ENCODE data around the gene TSPAN11. TPM values are rescaled to one million over a fixed set of nuclear protein-coding genes. Genes with fewer than 3 reads are reported as not detected.
"Not testable (repeated sequence)": the region's sequence is repeated elsewhere in the genome, so short reads cannot be mapped to it uniquely, and the experiment has no call there.

Gene TSPAN11
- total and polyA plus RNA-seq, 4 donors = 9.3 to 48.6 (median 28.4) TPM

GRCh38 chr12:30887226-30887625, 39.3 kb upstream of the TSPAN11 start:
- no peak for DNase-seq (ENCODE audit: low read depth in 4 of 6, low spot score in 6 of 6)
- Histone ChIP-seq H3K36me3 (ENCODE audit: control insufficient read depth, insufficient read depth, low read length) (no peaks in the 10 kb centered on the region), H3K4me3 (ENCODE audit: low read depth, low read length) (no peak overlapping the region), H3K27ac (ENCODE audit: low read depth, low read length) (no peak overlapping the region), H3K9me3 (ENCODE audit: control insufficient read depth, insufficient read depth, low read length) (no peaks in the 10 kb centered on the region), H3K27me3 (ENCODE audit: control insufficient read depth, insufficient read depth, low read length) (no peaks in the 10 kb centered on the region), H3K4me1 (ENCODE audit: control insufficient read depth, insufficient read depth, low read length) (no peaks in the 10 kb centered on the region)

- Histone ChIP-seq H3K4me3 (ENCODE audit: low read depth, low read length) (no peak overlapping the region), H3K36me3 (ENCODE audit: control insufficient read depth, insufficient read depth, low read length) (no peaks in the 10 kb centered on the region)
- no peak for DNase-seq (ENCODE audit: low read depth in 4 of 6, low spot score in 6 of 6)
These were observed 38.3 kb upstream of the TSPAN11 start for GRCh38 chr12:30888241-30888640.

GRCh38 chr12:30894531-30894930, 32.0 kb upstream of the TSPAN11 start:
- 67% methylated on average over 4 of the region's 9 CpGs for WGBS (ENCODE audit: insufficient coverage)
- not testable (repeated sequence) for DNase-seq (ENCODE audit: low read depth in 4 of 6, low spot score in 6 of 6); H3K9me3 ChIP-seq (ENCODE audit: control insufficient read depth, insufficient read depth, low read length); H3K27ac ChIP-seq (ENCODE audit: low read depth, low read length); H3K4me3 ChIP-seq (ENCODE audit: low read depth, low read length); H3K27me3 ChIP-seq (ENCODE audit: control insufficient read depth, insufficient read depth, low read length); H3K36me3 ChIP-seq (ENCODE audit: control insufficient read depth, insufficient read depth, low read length); H3K4me1 ChIP-seq (ENCODE audit: control insufficient read depth, insufficient read depth, low read length)

More at GRCh38 chr12:30888241-30888640, 38.3 kb upstream of the TSPAN11 start:
- H3K27me3 ChIP-seq (ENCODE audit: control insufficient read depth, insufficient read depth, low read length) = no peaks in the 10 kb centered on the region
- H3K27ac ChIP-seq (ENCODE audit: low read depth, low read length) = no peak overlapping the region
- no peaks in the 10 kb centered on the region for H3K9me3 ChIP-seq (ENCODE audit: control insufficient read depth, insufficient read depth, low read length)
- no peaks in the 10 kb centered on the region for H3K4me1 ChIP-seq (ENCODE audit: control insufficient read depth, insufficient read depth, low read length)

DNA sequence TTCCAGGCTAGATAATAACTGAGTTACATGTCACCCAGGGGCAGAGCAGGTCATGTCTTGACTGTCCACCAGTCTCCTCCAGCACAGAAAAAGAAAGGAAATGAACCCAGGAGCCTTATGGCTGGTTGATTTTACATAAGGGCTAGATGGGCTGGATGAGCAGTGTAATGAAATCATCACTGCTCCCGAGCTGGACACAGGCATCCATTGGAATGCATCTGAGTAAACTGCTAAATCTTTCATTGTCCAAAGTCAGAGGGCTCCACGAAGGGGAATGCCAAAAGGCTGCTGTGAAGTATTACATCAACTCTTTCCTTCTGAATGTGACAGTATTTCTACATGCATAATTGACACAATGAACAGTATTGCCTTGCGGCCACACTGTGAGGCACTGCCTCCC, 30.1 kb upstream of the TSPAN11 start:
- H3K4me1 ChIP-seq (ENCODE audit: control insufficient read depth, insufficient read depth, low read length) = no peaks in the 10 kb centered on the region
- H3K27ac ChIP-seq (ENCODE audit: low read depth, low read length) = no peak overlapping the region
- H3K36me3 ChIP-seq (ENCODE audit: control insufficient read depth, insufficient read depth, low read length) = no peaks in the 10 kb centered on the region
- WGBS (ENCODE audit: insufficient coverage) = 23% methylated on average over 3 of the region's 3 CpGs
- DNase-seq (ENCODE audit: low read depth in 4 of 6, low spot score in 6 of 6) = peak in 1 of 6 donors; percentile 24
- no peaks in the 10 kb centered on the region for H3K9me3 ChIP-seq (ENCODE audit: control insufficient read depth, insufficient read depth, low read length)
- no peaks in the 10 kb centered on the region for H3K27me3 ChIP-seq (ENCODE audit: control insufficient read depth, insufficient read depth, low read length)
- H3K4me3 ChIP-seq (ENCODE audit: low read depth, low read length) = no peak overlapping the region

DNA sequence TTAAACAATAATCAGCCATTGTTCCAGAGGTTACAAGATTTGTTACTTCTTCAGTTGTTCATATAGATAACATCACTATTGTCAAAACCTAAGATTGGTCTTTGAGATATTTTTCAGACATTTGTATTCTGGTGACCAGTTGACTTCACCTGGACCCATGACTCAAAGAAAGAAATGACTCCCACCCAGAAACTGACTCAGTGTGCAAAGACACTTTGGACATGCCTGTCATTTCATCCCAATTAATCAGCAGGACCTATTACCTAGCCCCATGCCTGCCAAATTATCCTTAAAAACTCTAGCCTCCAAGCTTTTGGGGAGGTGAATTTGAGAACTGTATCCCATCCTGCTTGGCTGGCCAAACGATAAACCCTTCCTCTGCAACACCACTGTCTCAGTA, 27.7 kb upstream of the TSPAN11 start:
- Histone ChIP-seq H3K27ac (ENCODE audit: low read depth, low read length) (no peak overlapping the region), H3K36me3 (ENCODE audit: control insufficient read depth, insufficient read depth, low read length) (no peaks in the 10 kb centered on the region)
- 80% methylated on average over 1 of the region's 1 CpG for WGBS (ENCODE audit: insufficient coverage)

GRCh38 chr12:30900351-30900750, 26.2 kb upstream of the TSPAN11 start:
- Histone ChIP-seq H3K27me3 (ENCODE audit: control insufficient read depth, insufficient read depth, low read length) (no peaks in the 10 kb centered on the region), H3K4me1 (ENCODE audit: control insufficient read depth, insufficient read depth, low read length) (no peaks in the 10 kb centered on the region), H3K4me3 (ENCODE audit: low read depth, low read length) (no peak overlapping the region), H3K27ac (ENCODE audit: low read depth, low read length) (no peak overlapping the region), H3K36me3 (ENCODE audit: control insufficient read depth, insufficient read depth, low read length) (no peaks in the 10 kb centered on the region), H3K9me3 (ENCODE audit: control insufficient read depth, insufficient read depth, low read length) (no peaks in the 10 kb centered on the region)
- no peak for DNase-seq (ENCODE audit: low read depth in 4 of 6, low spot score in 6 of 6)
- no CpG with 5 or more reads among the region's 1 CpG for WGBS (ENCODE audit: insufficient coverage)

More for the DNA sequence above, 27.7 kb upstream of the TSPAN11 start:
- H3K4me3 ChIP-seq (ENCODE audit: low read depth, low read length) = no peak overlapping the region
- no peaks in the 10 kb centered on the region for H3K27me3 ChIP-seq (ENCODE audit: control insufficient read depth, insufficient read depth, low read length)
- DNase-seq (ENCODE audit: low read depth in 4 of 6, low spot score in 6 of 6) = no peak
- H3K4me1 ChIP-seq (ENCODE audit: control insufficient read depth, insufficient read depth, low read length) = no peaks in the 10 kb centered on the region
- no peaks in the 10 kb centered on the region for H3K9me3 ChIP-seq (ENCODE audit: control insufficient read depth, insufficient read depth, low read length)

- Histone ChIP-seq H3K4me1 (ENCODE audit: control insufficient read depth, insufficient read depth, low read length) (peaks cover 3% of the 10 kb centered on the region), H3K4me3 (ENCODE audit: low read depth, low read length) (no peak overlapping the region), H3K36me3 (ENCODE audit: control insufficient read depth, insufficient read depth, low read length) (no peaks in the 10 kb centered on the region), H3K9me3 (ENCODE audit: control insufficient read depth, insufficient read depth, low read length) (no peaks in the 10 kb centered on the region), H3K27me3 (ENCODE audit: control insufficient read depth, insufficient read depth, low read length) (no peaks in the 10 kb centered on the region), H3K27ac (ENCODE audit: low read depth, low read length) (no peak overlapping the region)
- DNase-seq (ENCODE audit: low read depth in 4 of 6, low spot score in 6 of 6) = no peak
- 67% methylated on average over 1 of the region's 3 CpGs for WGBS (ENCODE audit: insufficient coverage)
These were observed 24.5 kb upstream of the TSPAN11 start for GRCh38 chr12:30902001-30902400.

DNA sequence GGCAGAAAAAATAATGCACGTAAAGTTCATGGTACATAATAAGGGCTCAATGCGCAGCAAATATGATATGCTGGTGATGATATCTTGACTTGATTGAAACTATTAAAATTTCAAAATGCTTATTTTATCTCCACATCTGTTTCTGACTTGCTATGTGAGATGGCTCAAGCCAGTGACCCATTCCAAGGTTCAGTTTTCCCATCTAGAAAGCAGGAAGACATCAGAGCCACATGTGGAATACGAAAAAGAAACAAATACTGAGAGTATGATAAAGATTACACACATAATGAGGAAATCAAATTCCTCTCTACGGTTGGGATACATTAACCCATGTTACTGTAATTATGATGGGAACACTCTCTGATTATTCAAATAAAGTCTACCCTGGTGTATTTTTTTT, 24.0 kb upstream of the TSPAN11 start:
- Histone ChIP-seq H3K36me3 (ENCODE audit: control insufficient read depth, insufficient read depth, low read length) (no peaks in the 10 kb centered on the region), H3K27ac (ENCODE audit: low read depth, low read length) (no peak overlapping the region), H3K27me3 (ENCODE audit: control insufficient read depth, insufficient read depth, low read length) (no peaks in the 10 kb centered on the region), H3K4me3 (ENCODE audit: low read depth, low read length) (no peak overlapping the region), H3K4me1 (ENCODE audit: control insufficient read depth, insufficient read depth, low read length) (peaks cover 3% of the 10 kb centered on the region), H3K9me3 (ENCODE audit: control insufficient read depth, insufficient read depth, low read length) (no peaks in the 10 kb centered on the region)
- DNase-seq (ENCODE audit: low read depth in 4 of 6, low spot score in 6 of 6) = no peak
- WGBS (ENCODE audit: insufficient coverage) = no CpG with 5 or more reads among the region's 4 CpGs

- H3K9me3 ChIP-seq (ENCODE audit: control insufficient read depth, insufficient read depth, low read length) = no peaks in the 10 kb centered on the region
- H3K4me1 ChIP-seq (ENCODE audit: control insufficient read depth, insufficient read depth, low read length) = peaks cover 3% of the 10 kb centered on the region
- no peaks in the 10 kb centered on the region for H3K36me3 ChIP-seq (ENCODE audit: control insufficient read depth, insufficient read depth, low read length)
- H3K4me3 ChIP-seq (ENCODE audit: low read depth, low read length) = no peak overlapping the region
- WGBS (ENCODE audit: insufficient coverage) = 30% methylated on average over 4 of the region's 6 CpGs
- peak in 2 of 6 donors; percentile 31 to 57 for DNase-seq (ENCODE audit: low read depth in 4 of 6, low spot score in 6 of 6)
- no peak overlapping the region for H3K27ac ChIP-seq (ENCODE audit: low read depth, low read length)
- H3K27me3 ChIP-seq (ENCODE audit: control insufficient read depth, insufficient read depth, low read length) = no peaks in the 10 kb centered on the region
These were observed 21.0 kb upstream of the TSPAN11 start for GRCh38 chr12:30905463-30906009.

DNA sequence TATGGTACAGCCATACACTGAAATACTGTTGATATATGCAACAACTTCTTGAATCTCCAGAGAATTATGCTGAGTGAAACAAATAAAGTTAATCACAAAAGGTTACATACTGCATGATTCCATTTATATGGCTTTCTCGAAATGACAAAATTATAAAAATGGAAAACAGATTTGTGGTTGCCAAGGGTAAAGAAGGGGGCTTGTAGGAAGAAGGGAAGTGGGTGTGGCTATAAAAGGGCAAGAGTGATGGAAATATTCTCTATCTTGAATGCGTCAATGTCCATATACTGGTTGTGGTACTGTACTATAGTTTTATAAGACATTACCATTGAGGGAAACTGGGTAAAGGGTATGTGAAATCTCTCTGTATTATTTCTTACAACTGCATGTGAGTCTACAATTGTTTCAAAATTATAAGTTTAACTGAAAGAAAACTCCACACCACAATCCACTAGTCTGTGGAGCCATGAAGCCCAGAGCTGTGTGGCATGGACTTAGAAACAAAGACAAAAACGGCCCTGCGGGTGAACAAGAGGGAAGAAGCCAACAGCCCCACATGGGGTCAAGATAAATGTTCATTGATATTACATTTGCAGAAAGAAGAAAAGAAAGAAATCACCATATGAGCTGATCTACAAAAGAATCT, 18.3 kb upstream of the TSPAN11 start:
- WGBS (ENCODE audit: insufficient coverage) = 100% methylated on average over 1 of the region's 4 CpGs

More for the DNA sequence above, 18.3 kb upstream of the TSPAN11 start:
- Histone ChIP-seq H3K27me3 (ENCODE audit: control insufficient read depth, insufficient read depth, low read length) (no peaks in the 10 kb centered on the region), H3K4me3 (ENCODE audit: low read depth, low read length) (no peak overlapping the region), H3K36me3 (ENCODE audit: control insufficient read depth, insufficient read depth, low read length) (no peaks in the 10 kb centered on the region), H3K27ac (ENCODE audit: low read depth, low read length) (peak overlapping the region; percentile 50), H3K4me1 (ENCODE audit: control insufficient read depth, insufficient read depth, low read length) (peaks cover 12% of the 10 kb centered on the region), H3K9me3 (ENCODE audit: control insufficient read depth, insufficient read depth, low read length) (no peaks in the 10 kb centered on the region)
- no peak for DNase-seq (ENCODE audit: low read depth in 4 of 6, low spot score in 6 of 6)
